WTC11 (cell line): ENCODE measurements around the gene TXNDC2.

Source experiments
- CDX4 ChIP-seq: fragments of 250-450 bp; sonication (Bioruptor Pico); IDR thresholded peaks from 2 replicates; pipeline ENCODE4 v1.9.0; 2021; ENCODE audit warnings: moderate library complexity, mild to moderate bottlenecking, inconsistent platforms, borderline replicate concordance
- E2F1 ChIP-seq: sonication (generic); formaldehyde crosslinking; IDR thresholded peaks from 2 replicates; pipeline ENCODE4 v1.8.0; 2022; ENCODE audit warnings: mild to moderate bottlenecking, missing genetic modification reagents
- MYBL2 ChIP-seq: sonication (generic); formaldehyde crosslinking; IDR thresholded peaks from 2 replicates; pipeline ENCODE4 v1.8.1; 2023; ENCODE audit warnings: mild to moderate bottlenecking, moderate library complexity, missing genetic modification reagents
- ZNF121 ChIP-seq: sonication (generic); formaldehyde crosslinking; IDR thresholded peaks from 2 replicates; pipeline ENCODE4 v1.8.0; 2023; ENCODE audit warnings: missing genetic modification reagents
- TF ChIP-seq, protein P1 (sequence below): sonication (generic); formaldehyde crosslinking; conservative IDR thresholded peaks from 2 replicates; pipeline ENCODE4 v1.8.1; 2022; ENCODE audit warnings: mild to moderate bottlenecking, missing genetic modification reagents

DNA sequence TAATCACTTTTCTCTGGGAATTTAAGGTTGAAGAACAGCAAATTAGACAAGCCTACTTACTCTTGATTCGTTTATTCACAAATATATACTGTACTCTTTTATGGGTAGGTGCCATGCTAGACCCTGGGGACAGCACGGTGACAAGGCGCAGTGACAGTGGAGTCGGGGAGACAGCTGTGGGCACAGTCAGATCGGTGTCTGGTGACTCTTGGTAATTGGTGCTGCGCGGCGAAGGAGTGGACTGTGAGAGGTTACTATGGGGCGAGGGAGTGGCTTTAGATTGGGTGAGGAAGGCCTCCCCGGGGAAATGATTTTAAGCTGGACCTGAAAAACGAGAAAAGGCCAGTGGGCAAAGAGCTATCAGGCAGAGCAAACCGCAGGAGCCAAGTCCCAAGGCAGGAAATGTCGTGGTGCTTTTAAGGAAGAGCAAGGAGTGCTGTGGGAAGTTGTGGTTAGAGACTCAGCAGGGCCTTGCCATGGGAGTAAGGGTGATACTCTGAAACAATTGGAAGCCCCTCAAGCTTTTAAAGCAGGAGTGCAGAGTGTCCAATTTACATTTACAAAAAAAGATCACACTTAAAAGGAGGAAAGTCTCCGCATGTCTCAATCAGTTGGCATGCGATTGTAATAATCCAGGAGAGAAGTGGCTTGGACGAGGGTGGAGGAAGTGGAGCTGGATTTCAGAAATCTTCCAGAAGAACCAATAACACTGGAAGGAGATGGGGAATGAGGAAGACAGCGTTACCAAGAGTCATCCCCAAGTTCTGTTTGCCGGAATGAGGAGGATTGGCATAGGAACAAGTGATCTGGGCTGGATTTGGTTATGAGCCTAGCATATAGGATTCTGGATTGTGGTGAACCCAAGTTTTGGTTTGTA is 36.1 kb upstream of the TXNDC2 start:
- TF ChIP-seq, protein P1, sequence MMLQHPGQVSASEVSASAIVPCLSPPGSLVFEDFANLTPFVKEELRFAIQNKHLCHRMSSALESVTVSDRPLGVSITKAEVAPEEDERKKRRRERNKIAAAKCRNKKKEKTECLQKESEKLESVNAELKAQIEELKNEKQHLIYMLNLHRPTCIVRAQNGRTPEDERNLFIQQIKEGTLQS (CRISPR knock-in tag), result no peak
- TF ChIP-seq ZNF121 (CRISPR knock-in tag) (no peak), CDX4 (CRISPR knock-in tag) (no peak), MYBL2 (no peak), E2F1 (no peak)
